Endothelial cell of umbilical vein (primary cell): ENCODE measurements around the gene MAX. TPM values are rescaled to one million over a fixed set of nuclear protein-coding genes. Genes with fewer than 3 reads are reported as not detected.

Experiments used
- BruUV-seq: library from RNA; stranded (reverse); fragments of 400-500 nt; replicated peaks from 2 replicates; lab custom pipeline; 2021; lab: Mats Ljungman, UMichigan
- CTCF ChIA-PET: fragments of 300-600, 350-600 bp; sonication (Branson Sonifier 250); formaldehyde crosslinking; loops from one replicate; lab custom pipeline; 2021; ENCODE audit warnings: antibody characterized with exemption, inconsistent platforms; lab: Charles Lee
- POLR2A ChIA-PET: fragments of 300-600, 350-600 bp; sonication (Branson Sonifier 250); formaldehyde crosslinking; loops from one replicate; lab custom pipeline; 2021; ENCODE audit warnings: antibody characterized with exemption, inconsistent platforms; lab: Charles Lee
- DNase-seq: peaks from one replicate; pipeline ENCODE4 v3.0.0-alpha.2; 2011; ENCODE audit warnings: low read depth, low spot score
- FAIRE-seq: peaks from 2 replicates; lab custom pipeline; 2011; peaks lifted over from hg19 to GRCh38; lab: Jason Lieb, UNC
- H2AFZ ChIP-seq: 2 replicates; pipeline ENCODE4 v1.6.0; 2012; ENCODE audit warnings: low read depth, low read length, control low read depth, inconsistent platforms
- H3K27ac ChIP-seq: 2 replicates; pipeline ENCODE4 v1.5.1; 2011; ENCODE audit warnings: low read depth, mild to moderate bottlenecking, control low read depth, low read length, moderate library complexity; ENCODE audit not compliant: insufficient read depth
- H3K27me3 ChIP-seq, 2 experiments: 2 replicates each; pipeline versions ENCODE4 v1.6.0 to v1.6.1; 2011; ENCODE audit warnings: low read length in 2 of 2, mixed read lengths in 1 of 2; ENCODE audit not compliant: control insufficient read depth in 2 of 2, insufficient read depth in 2 of 2
- H3K36me3 ChIP-seq, 2 experiments: 2 replicates in 1 of 2; 3 replicates in 1 of 2; pipeline ENCODE4 v1.5.1; 2011; ENCODE audit warnings: low read length in 2 of 2, mild to moderate bottlenecking in 1 of 2, moderate library complexity in 1 of 2; ENCODE audit not compliant: control insufficient read depth in 2 of 2, insufficient read depth in 2 of 2; ENCODE audit errors: extremely low read depth in 1 of 2
- H3K4me1 ChIP-seq: 3 replicates; pipeline ENCODE4 v1.5.1; 2011; ENCODE audit warnings: mild to moderate bottlenecking, low read length; ENCODE audit not compliant: control insufficient read depth, insufficient read depth; ENCODE audit errors: extremely low read depth
- H3K4me2 ChIP-seq: 2 replicates; pipeline ENCODE4 v1.6.1; 2011; ENCODE audit warnings: low read length, control low read depth, mixed read lengths; ENCODE audit not compliant: insufficient read depth
- H3K4me3 ChIP-seq, 3 experiments: fragments of 200-600 bp in 1 of 3; sonication (generic), shearing (Covaris generic) in 1 of 3; replicated peaks in 1 of 3; 2 replicates each; pipeline ENCODE4 v1.5.1; 2011 to 2016; ENCODE audit warnings: control low read depth in 3 of 3, low read length in 3 of 3, mild to moderate bottlenecking in 2 of 3, inconsistent platforms in 1 of 3, low read depth in 1 of 3, moderate library complexity in 1 of 3; ENCODE audit not compliant: insufficient read depth in 1 of 3
- H3K79me2 ChIP-seq: 2 replicates; pipeline ENCODE4 v1.6.0; 2012; ENCODE audit warnings: low read length, inconsistent platforms; ENCODE audit not compliant: control insufficient read depth, insufficient read depth
- H3K9ac ChIP-seq: replicated peaks from 2 replicates; pipeline ENCODE3; 2011; ENCODE audit warnings: low read length, control low read depth; ENCODE audit not compliant: insufficient read depth; ENCODE audit errors: extremely low read depth
- H3K9me1 ChIP-seq: replicated peaks from 3 replicates; pipeline ENCODE4 v1.6.0; 2011; ENCODE audit warnings: mild to moderate bottlenecking, low read length; ENCODE audit not compliant: control insufficient read depth, insufficient read depth; ENCODE audit errors: extremely low read depth
- H3K9me3 ChIP-seq: replicated peaks from 2 replicates; pipeline ENCODE4 v1.5.1; 2012; ENCODE audit warnings: low read length, inconsistent platforms; ENCODE audit not compliant: control insufficient read depth, insufficient read depth
- H4K20me1 ChIP-seq: replicated peaks from 2 replicates; pipeline ENCODE3; 2011; ENCODE audit warnings: mild to moderate bottlenecking, low read length; ENCODE audit not compliant: control insufficient read depth, insufficient read depth; ENCODE audit errors: extremely low read depth
- CTCF ChIP-seq, 2 donors: IDR thresholded peaks; 1 replicate in 1 of 2; 2 replicates in 1 of 2; pipeline ENCODE4 v1.5.1; 2011; ENCODE audit warnings: low read length in 2 of 2, mild to moderate bottlenecking in 2 of 2, moderate library complexity in 2 of 2, control low read depth in 1 of 2, inconsistent platforms in 1 of 2, low read depth in 1 of 2; ENCODE audit not compliant: insufficient read depth in 1 of 2; ENCODE audit errors: extremely low read depth in 1 of 2
- EZH2 ChIP-seq: IDR thresholded peaks from 2 replicates; pipeline ENCODE4 v1.6.1; 2012; ENCODE audit warnings: borderline replicate concordance, low read depth, mild to moderate bottlenecking, moderate library complexity, low read length, inconsistent platforms; ENCODE audit not compliant: severe bottlenecking
- FOS ChIP-seq: IDR thresholded peaks from 2 replicates; pipeline ENCODE4 v1.6.1; 2011; ENCODE audit warnings: mild to moderate bottlenecking, low read length, moderate library complexity, borderline replicate concordance; ENCODE audit not compliant: insufficient read depth
- JUN ChIP-seq: IDR thresholded peaks from 2 replicates; pipeline ENCODE4 v1.6.1; 2011; ENCODE audit warnings: borderline replicate concordance, low read depth; ENCODE audit not compliant: insufficient read length, insufficient read depth
- MAX ChIP-seq: IDR thresholded peaks from 2 replicates; pipeline ENCODE4 v1.6.1; 2011; ENCODE audit not compliant: insufficient read depth, insufficient read length
- POLR2A ChIP-seq: IDR thresholded peaks from 2 replicates; pipeline ENCODE4 v1.6.1; 2012; ENCODE audit warnings: low read depth, mild to moderate bottlenecking, control low read depth, low read length
- dilution Hi-C: fragments of 300-500 bp; cut with MboI; formaldehyde crosslinking; loops from one replicate; pipeline ENCODE4 v1.15.0; 2019; ENCODE audit warnings: low sequenced_read_pairs; ENCODE audit not compliant: extremely low pct_ligation_motif_present
- intact Hi-C: fragments of 100-400 bp; cut with micrococcal nuclease; formaldehyde crosslinking; loops from one replicate; pipeline ENCODE4 v1.10.0; 2022
- polyA plus RNA-seq, 4 experiments: library from polyadenylated mRNA; depleted of rRNA in 3 of 4; stranded (reverse) in 3 of 4; unstranded in 1 of 4; fragments of >200 nt; gene quantifications; 2 replicates each; pipeline versions ENCODE4 v1.2.1 to v1.2.3, GENCODE V29; 2011 to 2012; ENCODE audit warnings: missing spikeins in 1 of 4
- total RNA-seq: library from RNA; stranded (reverse); gene quantifications from 2 replicates; pipeline ENCODE4 v1.2.3, GENCODE V29; 2021

Gene MAX
- total and polyA plus RNA-seq, 2 donors (not counting 3 experiments of a cell fraction or from before 2014, with no cell fraction given) = 70.1 to 79.5 TPM

- peaks cover 3 to 5% of the 10 kb centered on the region in 2 experiments for H3K36me3 ChIP-seq
- no peak overlapping the region for H2AFZ ChIP-seq
- TF ChIP-seq EZH2 (no peak), POLR2A (no peak)
- H3K27me3 ChIP-seq = no peaks in the 10 kb centered on the region
- no peak overlapping the region for H3K9ac ChIP-seq
- H3K4me3 ChIP-seq = no peak overlapping the region
- no TSS peak for BruUV-seq
- no peak for FAIRE-seq
- CTCF ChIA-PET = no interaction called here
- POLR2A ChIA-PET = no interaction called here
- H3K79me2 ChIP-seq = no peaks in the 10 kb centered on the region
- intact Hi-C loops = no loop called here
- dilution Hi-C loops = no loop called here
- H3K4me2 ChIP-seq = no peak overlapping the region
- no peak for DNase-seq
- H4K20me1 ChIP-seq = no peaks in the 10 kb centered on the region
- H3K9me1 ChIP-seq = no peaks in the 10 kb centered on the region
- no peak overlapping the region for H3K27ac ChIP-seq
- no peaks in the 10 kb centered on the region for H3K9me3 ChIP-seq
- H3K4me1 ChIP-seq = peaks cover 3% of the 10 kb centered on the region
Measured at GRCh38 chr14:65045006-65045405, 57.3 kb downstream of the MAX start.

- H3K27ac ChIP-seq = no peak overlapping the region
- H2AFZ ChIP-seq = no peak overlapping the region
- FAIRE-seq (no peak), DNase-seq (no peak)
- BruUV-seq = no TSS peak
- H3K4me1 ChIP-seq = peaks cover 3% of the 10 kb centered on the region
- H3K9me3 ChIP-seq = no peaks in the 10 kb centered on the region
- H4K20me1 ChIP-seq = no peaks in the 10 kb centered on the region
- H3K4me3 ChIP-seq = no peak overlapping the region
- no peaks in the 10 kb centered on the region for H3K9me1 ChIP-seq
- H3K79me2 ChIP-seq = no peaks in the 10 kb centered on the region
- H3K9ac ChIP-seq = no peak overlapping the region
- H3K27me3 ChIP-seq = no peaks in the 10 kb centered on the region
- TF ChIP-seq POLR2A (no peak), CTCF (IDR thresholded peaks at IDR 0.05; ENCODE audit: extremely low read depth in 1 of 2, insufficient read depth in 1 of 2, low read depth in 1 of 2, low read length in 2 of 2) (no peak), FOS (no peak), JUN (no peak), MAX (no peak), EZH2 (no peak)
- dilution Hi-C loops (no loop called here), intact Hi-C loops (no loop called here)
- ChIA-PET POLR2A (no interaction called here), CTCF (interaction anchor here (0.7 kb wide), 1 partner anchor 23 kb away, joined by 3 read pairs; no protein-coding TSS in a partner anchor)
- H3K4me2 ChIP-seq = no peak overlapping the region
- peaks cover 3 to 5% of the 10 kb centered on the region in 2 experiments for H3K36me3 ChIP-seq
Measured at GRCh38 chr14:65044596-65044959, 57.7 kb downstream of the MAX start.
